ENCODE results near the gene DIP2A.
"Not testable (repeated sequence)": the region's sequence is repeated elsewhere in the genome, so short reads cannot be mapped to it uniquely, and the experiment has no call there.

Gene DIP2A

DNA sequence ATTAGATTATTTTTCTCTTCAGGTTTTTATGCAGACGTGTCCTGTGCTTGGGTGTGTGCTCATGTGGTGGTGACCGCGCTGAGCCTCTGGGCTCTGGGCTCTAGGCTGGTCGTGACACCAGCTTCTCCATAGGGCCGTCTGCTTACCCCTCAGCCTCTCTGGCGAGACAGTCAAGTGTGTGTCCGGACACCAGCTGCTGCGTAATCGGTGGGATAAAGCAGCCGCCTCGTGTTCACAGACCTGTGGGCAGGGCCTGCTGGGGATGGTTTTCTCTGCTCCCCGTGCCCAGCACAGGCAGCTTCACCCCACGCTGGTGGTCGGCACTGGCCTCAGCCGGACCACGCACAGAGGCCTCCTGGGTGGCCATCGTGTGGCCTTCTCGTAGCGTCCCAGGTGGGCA lies 33.6 kb upstream of the DIP2A start:
- DNase-seq, result no peak

DNA sequence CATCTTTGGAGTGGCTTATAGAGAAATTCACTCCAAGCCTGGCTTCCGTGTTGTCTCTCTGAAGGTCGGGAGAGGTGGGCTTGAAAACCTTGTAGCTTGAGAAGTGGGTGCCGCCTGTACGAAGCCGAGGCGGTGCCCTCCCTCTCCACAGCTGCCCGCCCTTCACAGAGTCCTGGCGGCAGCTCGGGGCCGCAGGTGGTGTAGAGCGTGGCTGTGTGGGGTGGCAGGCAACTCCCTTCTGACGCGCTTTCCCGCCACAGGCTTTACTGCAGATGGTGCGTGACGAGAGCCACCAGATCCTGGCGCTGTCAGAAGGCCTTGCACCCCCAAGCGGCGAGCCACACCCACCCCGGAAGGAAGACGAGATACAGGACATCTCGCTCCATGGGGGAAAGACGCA lies 33.1 kb upstream of the DIP2A start:
- DNase-seq, result no peak

DNA sequence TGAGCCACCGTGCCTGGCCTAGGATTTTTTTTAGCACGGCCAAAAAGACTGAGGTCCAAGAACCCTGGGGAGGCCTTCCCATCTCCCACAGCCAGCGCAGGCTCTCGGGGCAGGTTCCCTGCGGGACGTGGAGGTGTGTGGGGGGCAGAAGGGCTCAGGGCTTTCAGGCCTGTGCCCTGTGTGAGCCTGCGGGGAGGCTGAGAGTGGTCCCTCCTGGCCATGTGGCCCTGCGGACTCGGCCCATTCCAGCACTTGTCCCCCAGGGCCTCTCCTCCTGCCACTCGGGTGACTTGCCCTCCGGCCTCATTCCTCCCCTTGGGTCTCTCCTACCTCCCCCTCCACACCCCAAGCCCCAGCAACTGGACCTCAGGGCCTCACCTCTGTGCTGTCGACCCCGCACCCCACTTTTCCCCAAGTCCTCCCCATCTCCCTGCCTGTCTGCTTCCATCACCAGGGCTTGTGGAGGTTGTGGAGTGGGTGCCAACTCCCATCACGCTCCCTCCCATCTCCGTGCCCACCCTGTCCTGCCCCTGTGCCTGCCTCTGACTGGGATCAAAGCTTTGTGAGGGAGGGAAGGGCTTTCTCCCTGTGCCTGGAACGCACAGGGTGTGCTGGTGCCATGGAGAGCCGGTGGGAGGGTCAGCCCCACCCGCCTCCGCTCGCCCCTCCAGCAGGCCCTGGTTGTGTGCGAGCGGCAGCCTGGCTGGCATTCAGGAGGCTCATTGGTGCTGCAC lies 32.2 kb upstream of the DIP2A start:
- no peak for DNase-seq

DNA sequence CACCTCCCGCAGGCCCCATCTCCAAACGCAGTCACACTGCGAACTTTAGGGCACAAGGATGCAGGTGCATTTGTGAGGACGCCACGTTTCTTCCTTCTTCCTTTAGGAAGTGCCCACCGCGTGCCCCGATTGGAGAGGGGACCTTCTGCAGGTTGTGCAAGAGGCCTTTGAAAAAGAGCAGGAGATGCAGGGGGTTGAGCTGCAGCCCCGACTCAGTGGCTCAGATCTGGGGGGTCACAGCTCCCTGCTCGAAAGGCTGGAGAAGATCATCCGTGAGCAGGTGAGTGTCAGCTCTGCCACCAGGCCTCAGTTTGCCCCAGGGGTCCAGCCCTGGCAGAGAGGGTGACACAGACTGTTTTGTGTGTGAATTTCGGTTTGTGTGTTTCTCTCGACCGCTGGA lies 31.2 kb upstream of the DIP2A start:
- no peak for DNase-seq

DNA sequence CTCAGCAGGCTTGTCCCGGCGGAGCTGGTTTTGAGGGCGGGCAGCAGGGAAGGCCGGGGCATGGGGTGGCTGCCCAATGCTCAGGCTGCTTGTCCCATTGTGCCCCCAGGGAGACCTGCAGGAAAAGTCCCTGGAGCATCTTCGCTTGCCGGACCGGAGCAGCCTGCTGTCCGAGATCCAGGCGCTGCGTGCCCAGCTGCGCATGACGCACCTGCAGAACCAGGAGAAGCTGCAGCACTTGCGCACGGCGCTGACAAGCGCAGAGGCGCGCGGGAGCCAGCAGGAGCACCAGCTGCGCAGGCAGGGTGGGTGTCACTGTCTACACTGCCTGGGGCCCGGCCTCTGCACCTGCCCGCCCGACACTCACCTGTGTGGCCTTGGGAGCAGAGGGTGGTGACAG lies 30.4 kb upstream of the DIP2A start:
- DNase-seq, result no peak

DNA sequence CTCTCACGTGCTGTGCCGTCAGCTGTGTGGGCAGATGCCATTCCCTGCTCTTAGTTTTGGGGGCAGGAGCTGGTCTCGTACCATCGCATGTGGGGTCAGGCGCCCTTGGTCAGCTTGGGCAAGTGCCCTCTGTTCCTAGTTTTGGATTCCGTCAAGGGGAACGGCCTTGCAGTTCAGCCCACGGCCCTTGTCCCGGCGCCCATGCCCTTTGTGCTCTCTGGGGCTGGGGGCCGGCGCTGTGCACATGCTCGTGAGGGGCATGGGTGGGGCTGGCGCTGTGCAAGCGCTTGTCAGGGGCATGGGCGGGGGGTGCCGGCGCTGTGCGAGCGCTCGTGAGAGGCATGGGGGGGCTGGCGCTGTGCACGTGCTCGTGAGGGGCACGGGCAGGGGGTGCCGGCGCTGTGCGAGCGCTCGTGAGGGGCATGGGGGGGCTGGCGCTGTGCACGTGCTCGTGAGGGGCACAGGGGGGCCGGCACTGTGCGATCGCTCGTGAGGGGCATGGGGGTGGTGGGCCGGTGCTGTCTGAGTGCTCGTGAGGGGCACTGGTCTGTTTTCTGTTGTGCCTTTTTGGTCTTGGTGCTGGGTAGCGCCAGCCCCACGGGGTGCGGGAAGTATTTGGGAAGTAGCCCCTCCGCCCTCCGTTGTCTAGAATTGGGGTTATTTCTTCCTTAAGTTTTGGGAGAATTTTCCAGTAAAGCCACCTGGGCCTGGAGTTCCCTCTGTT lies 29.5 kb upstream of the DIP2A start:
- DNase-seq, result no peak

DNA sequence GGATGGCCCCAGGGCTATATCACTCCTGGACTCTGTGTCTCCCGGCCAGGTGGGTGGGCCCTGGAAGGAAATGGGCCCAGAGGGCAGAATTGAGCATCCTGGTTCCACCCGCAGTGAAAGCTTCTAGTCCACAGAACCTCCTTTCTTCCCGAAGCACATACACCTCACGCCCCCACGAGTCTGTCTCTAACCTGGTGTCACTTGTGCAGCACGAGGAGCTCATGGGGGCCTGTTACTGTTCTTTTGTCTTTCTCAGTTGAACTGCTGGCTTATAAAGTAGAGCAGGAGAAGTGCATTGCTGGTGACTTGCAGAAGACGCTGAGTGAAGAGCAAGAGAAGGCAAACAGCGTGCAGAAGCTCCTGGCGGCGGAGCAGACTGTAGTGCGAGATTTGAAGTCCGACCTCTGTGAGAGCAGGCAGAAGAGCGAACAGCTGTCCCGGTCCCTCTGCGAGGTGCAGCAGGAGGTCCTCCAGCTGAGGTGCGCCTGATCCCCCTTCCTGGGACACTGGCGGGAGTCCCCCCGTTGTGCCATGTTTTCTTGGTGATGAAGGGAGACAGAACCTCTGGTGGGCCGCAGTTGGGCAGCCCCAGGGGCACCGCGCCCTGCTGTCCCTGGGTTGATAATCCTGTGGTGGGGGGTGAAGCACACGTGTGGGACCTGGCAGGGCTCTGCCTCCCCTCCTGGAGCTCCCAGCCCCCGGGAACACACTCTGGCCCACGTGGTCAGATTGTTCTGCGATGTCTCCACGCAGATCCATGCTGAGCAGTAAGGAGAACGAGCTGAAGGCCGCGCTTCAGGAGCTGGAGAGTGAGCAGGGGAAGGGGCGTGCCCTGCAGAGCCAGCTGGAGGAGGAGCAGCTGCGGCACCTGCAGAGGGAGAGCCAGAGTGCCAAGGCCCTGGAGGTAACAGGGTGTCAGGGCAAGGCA lies 28.7 kb upstream of the DIP2A start:
- DNase-seq, result no peak

DNA sequence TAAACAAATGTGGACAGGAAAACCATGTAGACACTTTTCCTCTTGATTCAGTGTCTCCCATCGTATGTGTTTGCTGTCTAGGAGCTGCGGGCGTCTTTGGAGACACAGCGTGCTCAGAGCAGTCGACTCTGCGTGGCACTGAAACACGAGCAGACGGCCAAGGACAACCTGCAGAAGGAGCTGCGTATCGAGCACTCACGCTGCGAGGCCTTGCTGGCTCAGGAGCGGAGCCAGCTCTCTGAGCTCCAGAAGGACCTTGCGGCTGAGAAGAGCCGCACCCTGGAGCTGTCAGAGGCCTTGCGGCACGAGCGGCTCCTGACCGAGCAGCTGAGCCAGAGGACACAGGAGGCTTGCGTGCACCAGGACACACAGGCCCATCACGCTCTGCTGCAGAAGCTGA lies 27.2 kb upstream of the DIP2A start:
- no peak for DNase-seq

DNA sequence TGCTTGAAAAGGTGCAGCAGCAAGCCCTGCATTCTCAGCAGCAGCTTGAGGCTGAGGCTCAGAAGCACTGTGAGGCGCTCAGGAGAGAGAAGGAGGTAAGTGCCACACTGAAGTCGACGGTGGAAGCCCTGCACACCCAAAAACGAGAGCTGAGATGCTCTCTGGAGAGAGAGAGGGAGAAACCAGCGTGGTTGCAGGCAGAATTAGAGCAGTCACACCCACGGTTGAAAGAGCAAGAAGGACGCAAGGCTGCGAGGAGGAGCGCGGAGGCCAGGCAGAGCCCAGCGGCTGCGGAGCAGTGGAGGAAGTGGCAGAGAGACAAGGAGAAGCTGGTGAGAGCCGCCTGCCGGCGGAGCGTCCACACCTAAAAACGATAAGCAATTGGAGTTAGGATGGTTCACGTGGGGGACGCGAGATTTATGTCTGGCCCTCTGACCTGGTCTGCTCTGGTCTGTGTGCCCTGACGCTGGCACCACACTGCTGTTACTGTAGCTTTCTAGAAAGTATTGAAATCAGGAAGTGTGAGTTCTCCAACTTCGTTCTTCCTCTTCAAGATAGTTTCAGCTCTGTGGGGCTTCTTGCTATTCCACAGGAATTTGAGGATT lies 26.7 kb upstream of the DIP2A start:
- DNase-seq, result no peak

DNA sequence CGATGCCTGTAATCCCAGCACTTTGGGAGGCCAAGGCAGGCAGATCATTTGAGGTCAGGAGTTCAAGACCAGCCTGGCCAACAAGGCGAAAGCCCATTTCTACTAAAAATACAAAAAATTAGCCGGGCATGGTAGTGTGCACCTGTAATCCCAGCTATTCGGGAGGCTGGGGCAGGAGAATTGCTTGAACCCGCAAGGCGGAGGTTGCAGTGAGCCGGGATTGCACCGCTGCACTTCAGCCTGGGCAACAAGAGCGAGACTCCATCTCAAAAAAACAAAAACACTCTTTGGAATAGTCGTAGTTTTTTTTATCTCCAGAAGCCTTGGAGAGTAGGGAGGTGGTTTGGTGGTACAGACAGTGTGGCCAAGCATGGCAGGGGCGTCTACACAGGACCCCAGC lies 25.6 kb upstream of the DIP2A start:
- DNase-seq, result not testable (repeated sequence)

DNA sequence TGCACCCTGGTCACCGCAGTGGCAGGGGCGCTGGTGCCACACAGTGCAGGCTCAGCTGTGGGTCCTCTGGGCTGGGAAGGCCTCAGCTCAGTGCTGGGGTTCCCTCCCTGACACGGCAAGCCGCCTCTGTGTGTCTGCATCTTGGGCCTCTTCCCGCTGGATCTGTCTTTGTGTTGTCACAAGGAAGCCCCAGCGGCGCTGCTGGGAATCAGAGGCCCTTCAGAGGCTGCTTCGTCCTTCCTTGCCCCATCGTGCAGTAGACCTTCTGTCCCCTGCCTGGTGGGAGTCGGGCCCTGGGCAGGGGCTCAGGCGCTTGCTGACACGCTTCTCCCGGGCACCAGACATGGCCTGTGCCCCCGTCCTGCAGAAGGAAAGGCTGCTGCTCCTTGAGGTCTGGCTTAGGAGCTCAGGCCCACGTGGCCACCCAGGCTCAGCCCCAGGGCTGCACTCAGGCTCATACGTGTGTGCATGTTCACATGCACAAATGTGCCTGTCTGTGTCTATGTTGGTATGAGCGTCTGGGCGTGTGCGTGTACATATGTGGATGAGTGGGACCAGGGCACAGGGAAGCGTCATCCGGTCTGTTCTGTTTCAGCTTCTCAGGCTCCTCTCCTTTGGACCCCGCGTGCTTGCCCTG lies 24.3 kb upstream of the DIP2A start:
- no peak for DNase-seq

DNA sequence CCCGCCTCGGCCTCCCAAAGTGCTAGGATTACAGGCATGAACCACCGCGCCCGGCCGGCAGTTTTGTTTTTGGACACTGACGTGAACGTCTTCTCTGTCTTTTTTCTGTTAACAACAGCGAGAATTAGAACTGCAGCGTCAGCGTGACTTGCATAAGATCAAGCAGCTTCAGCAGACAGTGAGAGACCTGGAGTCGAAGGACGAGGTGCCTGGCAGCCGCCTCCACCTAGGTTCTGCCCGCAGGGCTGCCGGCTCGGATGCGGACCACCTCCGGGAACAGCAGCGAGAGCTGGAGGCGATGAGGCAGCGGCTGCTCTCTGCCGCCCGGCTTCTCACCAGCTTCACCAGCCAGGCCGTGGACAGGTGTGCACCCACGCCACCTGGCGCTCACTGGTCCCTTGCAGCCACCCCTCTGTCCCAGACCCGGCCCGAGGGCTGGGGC lies 22.9 kb upstream of the DIP2A start:
- no peak for DNase-seq

DNA sequence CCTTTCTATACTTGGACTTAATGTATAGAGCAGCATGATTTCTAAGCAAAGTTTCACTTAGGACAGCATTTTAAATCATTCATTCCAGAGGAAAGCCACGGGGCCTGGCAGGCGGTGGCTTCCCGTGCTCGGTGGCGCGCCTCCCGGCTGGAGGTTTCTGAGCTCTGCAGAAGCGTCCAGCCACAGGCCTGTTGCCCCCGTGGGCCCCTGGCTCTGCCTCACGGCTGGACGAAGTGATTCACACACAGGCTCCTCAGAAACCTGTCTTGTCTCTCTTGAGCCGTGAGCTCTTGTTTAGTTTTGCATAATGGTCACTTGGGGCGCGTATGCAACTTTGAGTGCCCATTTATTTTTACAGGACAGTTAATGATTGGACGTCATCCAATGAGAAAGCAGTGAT lies 22.1 kb upstream of the DIP2A start:
- DNase-seq, result no peak

DNA sequence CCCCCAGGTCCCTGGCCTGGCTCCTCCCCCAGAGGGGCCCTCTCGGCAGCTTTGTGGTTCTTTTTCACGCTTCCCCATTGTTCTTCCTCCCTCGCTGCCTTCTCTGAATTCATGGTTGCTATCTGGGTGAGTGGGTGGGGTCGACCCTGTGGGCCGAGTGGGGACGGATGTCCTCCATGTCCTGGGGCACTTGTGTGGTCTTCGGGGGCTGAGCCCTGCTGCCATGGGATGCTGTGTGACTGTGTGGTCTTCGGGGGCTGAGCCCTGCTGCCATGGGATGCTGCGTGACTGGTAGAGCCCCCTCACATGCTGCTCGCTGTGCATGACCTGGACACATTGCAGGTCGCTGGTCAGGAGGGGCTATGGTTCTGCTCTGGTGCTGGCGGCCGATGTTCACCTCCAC lies 21.6 kb upstream of the DIP2A start:
- no peak for DNase-seq

DNA sequence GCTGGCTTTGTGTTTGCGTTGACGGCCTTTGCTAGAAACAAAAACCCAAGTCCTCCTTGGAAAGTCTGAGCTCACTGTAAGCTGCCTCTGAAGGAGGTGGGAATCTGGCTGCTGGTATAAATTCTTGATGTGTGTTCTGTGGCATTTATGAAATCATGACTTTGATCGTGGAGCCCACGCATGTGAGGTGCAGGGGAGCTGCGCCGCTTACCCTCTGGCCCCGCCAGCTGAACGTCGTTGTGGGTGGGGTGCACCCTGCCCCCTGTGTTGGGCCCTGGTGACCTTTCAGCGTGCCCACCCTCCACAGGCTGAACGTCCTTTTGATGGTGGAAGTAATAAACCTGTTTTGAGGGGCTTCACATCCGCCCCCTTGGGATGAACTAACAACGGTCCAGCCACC lies 21.2 kb upstream of the DIP2A start:
- DNase-seq, result no peak

DNA sequence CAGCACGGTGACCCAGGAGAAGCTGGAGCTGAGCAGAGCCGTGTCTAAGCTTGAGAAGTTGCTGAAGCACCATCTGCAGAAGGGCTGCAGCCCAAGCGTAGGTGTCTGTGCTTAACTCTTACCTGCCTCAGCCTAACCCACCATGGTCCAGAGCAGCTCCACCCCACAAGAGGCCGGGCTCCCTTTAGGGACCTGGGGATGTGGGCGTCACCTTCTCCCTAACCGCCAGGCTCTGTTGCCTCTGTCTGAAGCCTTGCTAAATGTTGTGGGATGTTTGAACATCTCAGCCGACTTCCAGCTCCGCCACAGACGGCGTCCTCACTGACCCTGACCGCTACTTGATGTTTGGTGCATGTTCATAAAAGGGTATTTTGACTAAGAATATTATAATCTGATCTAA lies 20.4 kb upstream of the DIP2A start:
- no peak for DNase-seq

DNA sequence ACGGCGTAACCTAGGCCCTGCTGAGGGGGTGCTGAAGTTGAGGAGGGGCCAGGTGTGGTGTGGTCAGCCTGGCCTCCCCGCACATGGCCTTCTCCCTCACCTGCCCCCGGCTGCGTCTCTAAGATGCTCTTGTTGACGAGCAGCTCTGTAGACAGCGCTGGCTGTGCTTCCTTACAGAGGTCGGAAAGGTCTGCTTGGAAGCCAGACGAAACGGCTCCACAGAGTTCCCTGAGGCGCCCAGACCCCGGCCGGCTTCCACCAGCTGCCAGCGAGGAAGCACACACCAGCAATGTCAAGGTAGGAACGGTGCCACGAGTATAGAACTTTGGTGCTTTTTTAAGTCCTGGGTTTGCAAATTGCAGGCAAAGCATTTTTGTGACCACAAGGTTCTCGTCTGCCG lies 18.8 kb upstream of the DIP2A start:
- no peak for DNase-seq

DNA sequence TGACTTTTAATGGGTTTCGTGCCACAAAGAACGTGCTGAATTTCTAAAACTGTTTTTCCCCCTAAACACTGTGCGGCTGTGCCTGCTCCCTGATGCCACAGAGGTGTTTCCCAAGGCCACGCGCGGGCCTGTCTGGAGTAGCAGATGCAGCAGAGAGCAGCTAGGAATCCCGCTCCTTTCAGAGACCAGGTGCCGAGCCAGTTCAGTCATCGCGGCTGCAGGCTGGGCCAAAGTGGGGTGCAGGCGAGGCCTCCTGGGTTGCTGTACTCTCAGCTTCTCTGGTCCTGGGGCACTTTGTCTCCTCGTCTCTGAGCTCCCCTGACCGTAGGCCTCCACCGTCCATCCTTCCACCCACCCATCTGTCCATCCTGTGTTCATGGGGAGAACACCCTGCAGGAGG lies 17.4 kb upstream of the DIP2A start:
- DNase-seq, result no peak

DNA sequence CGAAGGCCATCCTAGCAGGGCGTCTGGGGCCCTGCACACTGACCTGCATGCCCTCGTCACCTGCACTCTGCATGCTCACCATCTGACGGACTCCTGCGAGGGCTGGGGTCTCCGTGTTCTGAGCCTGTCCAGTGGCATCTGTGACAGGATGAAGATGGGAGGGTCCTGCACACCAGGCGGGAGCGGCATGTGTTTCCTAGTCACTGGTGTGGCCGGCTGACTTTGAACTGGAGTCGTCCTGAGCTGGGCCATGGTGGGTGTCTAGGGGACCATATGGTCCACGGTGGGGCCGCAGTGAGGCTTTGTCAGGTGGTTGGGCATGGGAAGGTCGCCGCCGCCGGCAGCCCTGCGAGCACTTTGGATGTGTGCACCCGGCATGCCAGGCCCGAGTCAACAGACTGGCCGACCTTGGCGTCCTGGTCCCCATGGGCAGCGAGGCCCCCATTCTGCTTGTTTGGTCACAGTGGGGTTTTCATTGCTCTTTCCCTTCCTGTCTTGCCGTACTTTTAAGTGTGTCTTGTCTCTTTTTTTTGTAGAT lies 16.7 kb upstream of the DIP2A start:
- DNase-seq, result no peak

DNA sequence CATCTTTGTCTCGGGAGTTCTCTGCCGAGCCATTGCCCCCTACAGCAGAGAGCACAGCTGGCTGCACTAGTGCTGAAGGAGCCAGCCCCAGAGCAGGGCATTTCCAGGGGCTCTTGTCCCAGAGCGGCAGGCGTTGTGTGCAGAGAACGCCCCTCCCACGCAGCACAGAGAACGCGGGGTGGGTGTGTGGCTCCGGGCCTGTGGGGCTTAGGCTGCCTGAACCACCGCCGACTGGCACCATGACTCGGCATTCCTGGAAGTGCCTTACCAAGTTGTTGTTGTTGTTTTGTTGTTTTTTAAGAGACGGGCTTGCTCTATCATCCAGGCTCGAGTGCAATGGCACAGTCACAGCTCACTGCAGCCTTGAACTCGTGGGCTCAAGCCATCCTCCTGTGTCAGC lies 15.8 kb upstream of the DIP2A start:
- no peak for DNase-seq

DNA sequence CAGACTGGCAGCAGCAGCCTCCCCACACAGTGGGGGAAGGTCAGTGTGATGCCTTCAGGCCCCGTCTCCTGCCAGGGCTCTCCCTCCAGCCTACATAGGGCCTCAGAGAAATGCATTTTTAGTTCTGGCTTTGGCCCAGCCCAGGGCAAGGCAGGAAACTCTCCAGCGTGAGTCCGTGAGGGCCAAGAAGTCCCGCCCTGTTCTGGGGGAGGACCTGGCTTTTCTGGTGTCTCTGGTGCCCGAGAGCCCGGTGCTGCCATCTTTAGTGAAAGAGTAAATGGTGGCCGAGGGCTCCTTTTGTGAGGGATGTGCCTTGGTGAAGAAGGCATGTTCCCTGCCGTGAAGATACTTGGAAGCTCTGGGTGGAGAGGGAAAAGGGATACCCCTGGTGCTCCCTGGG lies 14.8 kb upstream of the DIP2A start:
- DNase-seq, result no peak

DNA sequence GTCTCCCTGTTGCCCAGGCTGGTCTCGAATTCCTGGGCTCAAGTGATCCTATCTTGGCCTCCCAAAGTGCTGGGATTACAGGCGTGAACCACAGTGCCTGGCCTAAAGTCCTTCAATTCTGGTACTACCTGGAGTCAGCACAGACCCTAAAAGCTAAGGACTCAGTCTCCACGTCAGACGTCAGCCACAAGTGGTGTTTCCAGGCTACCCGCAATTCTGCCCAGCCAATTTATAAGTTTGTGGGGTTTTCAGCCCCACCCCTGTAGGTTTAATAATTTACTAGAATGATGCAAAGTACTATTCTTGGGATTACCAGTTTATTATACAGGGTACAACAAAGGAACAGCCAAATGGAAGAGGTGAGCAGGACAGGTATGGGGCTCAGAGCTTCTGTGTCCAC lies 10.6 kb upstream of the DIP2A start:
- DNase-seq, result no peak

DNA sequence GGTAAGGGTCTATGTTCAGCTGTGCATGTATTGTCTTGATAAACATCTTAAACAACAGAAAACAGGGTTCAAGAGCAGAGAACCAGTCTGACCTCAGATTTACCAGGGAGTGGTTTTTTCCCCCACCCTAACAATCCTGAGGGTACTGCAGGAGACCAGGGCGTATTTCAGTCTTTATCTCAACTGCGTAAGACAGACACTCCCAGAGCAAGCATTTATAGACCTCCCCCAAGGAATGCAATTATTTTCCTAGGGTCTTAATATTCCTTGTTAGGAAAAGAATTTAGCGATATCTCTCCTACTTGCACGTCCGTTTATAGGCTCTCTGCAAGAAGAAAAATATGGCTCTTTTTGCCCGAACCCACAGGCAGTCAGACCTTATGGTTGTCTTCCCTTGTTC lies 9.8 kb upstream of the DIP2A start:
- not testable (repeated sequence) for DNase-seq

Data from GDM1 (cell line).